Omental fat pad (tissue), 4 donors: ENCODE data around the gene PAX3. TPM values are rescaled to one million over a fixed set of nuclear protein-coding genes. Genes with fewer than 3 reads are reported as not detected.
"Not testable (repeated sequence)": the region's sequence is repeated elsewhere in the genome, so short reads cannot be mapped to it uniquely, and the experiment has no call there.

Experiments used
- ATAC-seq: fragments of 150-250 bp; one replicate; pipeline ENCODE4 v1.9.1; 2016; ENCODE audit warnings: mild to moderate bottlenecking, moderate library complexity; ENCODE audit not compliant: low FRiP score
- DNase-seq: peaks from one replicate; pipeline ENCODE4 v3.0.0-alpha.2; 2019; ENCODE audit warnings: low spot score
- total RNA-seq, 4 donors: library from RNA; depleted of rRNA; stranded (reverse); fragments of >200 nt; gene quantifications; one replicate each; pipeline ENCODE4 v1.1.0, GENCODE V29; 2016
- TF ChIP-seq, protein P1 (sequence below), 3 donors: fragments of 450-650 bp; IDR thresholded peaks; one replicate each; pipeline ENCODE4 v1.5.1; 2016 to 2017; ENCODE audit warnings: antibody characterized with exemption in 3 of 3, mild to moderate bottlenecking in 3 of 3, moderate library complexity in 2 of 3

PAX3 gene
- total RNA-seq, 4 donors from 2014 or later = not detected

DNA sequence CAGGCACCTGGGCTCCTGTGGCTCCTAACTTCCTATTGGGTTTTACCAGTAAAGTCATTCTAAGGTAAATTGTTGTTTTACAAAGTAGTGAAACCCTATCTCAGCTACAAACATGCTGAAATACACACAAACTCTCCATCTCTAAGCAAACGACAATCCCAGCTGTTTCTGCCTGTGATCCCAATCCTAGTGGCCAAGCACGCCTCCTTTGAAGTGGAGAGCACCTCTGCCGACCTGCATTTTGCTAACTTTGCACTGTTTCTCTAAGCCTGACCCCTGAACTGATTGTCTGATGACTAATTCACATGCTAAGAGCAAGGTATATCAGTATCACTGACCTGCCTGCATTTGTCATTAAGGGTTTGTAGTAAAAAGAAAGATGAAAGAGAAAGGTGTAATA is 124.3 kb downstream of the PAX3 start:
- ATAC-seq = no peak
- TF ChIP-seq, protein P1, sequence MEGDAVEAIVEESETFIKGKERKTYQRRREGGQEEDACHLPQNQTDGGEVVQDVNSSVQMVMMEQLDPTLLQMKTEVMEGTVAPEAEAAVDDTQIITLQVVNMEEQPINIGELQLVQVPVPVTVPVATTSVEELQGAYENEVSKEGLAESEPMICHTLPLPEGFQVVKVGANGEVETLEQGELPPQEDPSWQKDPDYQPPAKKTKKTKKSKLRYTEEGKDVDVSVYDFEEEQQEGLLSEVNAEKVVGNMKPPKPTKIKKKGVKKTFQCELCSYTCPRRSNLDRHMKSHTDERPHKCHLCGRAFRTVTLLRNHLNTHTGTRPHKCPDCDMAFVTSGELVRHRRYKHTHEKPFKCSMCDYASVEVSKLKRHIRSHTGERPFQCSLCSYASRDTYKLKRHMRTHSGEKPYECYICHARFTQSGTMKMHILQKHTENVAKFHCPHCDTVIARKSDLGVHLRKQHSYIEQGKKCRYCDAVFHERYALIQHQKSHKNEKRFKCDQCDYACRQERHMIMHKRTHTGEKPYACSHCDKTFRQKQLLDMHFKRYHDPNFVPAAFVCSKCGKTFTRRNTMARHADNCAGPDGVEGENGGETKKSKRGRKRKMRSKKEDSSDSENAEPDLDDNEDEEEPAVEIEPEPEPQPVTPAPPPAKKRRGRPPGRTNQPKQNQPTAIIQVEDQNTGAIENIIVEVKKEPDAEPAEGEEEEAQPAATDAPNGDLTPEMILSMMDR (IDR thresholded peaks at IDR 0.05) = no peak
- DNase-seq = no peak

DNA sequence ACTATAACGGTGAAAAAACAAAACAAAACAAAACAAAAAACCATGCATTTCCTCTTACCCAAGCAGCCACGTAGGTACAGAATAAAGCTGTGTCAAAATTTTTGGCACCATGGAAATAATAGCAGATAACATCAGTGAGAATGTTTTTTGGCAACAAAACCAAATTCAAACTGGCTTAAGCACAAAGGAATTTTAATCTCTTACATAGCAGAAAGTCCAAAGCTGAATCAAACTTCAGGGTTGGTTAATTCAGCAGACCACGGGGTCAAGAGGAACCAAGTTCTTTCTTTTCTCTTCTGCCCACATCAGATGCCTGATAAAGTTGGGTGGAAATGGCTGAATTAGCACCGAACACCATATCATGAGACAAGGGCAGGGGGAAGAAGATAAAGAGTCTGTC is 129.5 kb downstream of the PAX3 start:
- ATAC-seq (no peak), DNase-seq (no peak)
- TF ChIP-seq, protein P1 (IDR thresholded peaks at IDR 0.05) = no peak

DNA sequence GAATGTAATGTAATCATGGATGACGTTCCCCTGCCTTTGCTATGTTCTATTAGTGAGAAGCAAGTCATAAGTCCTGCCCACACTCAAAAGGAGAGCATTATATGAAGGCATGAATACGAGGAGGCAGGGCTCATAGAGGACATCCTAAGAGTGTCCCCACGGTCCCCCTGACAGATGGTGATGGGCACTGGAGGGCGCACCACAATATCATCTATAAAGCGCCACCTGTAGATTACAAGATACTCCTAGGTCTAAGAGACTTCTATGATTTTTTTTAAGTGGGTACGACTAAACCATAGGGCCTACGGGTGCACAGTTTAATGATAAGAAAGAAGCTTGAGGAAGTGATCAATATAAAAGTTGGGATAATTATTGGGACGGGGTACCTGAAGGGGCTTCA is 131.0 kb downstream of the PAX3 start:
- ATAC-seq = no peak
- TF ChIP-seq, protein P1 (IDR thresholded peaks at IDR 0.05) = no peak
- no peak for DNase-seq

DNA sequence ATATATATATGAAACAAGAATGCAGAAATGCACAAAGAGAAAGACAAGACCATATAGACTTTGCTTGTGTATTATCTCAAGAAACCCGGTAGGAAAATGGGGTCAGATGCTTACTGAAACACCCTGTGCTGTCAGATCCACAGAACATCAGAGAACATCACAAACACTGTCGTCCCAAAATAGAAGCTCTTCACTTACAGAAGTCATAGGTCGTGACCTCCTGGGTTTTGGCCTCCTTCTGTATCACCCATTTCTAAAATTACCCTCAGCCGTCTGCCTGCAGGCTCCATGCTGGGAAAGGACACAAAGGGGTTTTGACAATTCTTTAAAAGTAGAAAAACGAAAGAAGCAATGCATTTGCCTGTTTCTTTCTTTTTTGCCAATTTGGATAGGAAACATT is 137.9 kb downstream of the PAX3 start:
- ATAC-seq (no peak), DNase-seq (no peak)
- TF ChIP-seq, protein P1 (IDR thresholded peaks at IDR 0.05) = no peak

DNA sequence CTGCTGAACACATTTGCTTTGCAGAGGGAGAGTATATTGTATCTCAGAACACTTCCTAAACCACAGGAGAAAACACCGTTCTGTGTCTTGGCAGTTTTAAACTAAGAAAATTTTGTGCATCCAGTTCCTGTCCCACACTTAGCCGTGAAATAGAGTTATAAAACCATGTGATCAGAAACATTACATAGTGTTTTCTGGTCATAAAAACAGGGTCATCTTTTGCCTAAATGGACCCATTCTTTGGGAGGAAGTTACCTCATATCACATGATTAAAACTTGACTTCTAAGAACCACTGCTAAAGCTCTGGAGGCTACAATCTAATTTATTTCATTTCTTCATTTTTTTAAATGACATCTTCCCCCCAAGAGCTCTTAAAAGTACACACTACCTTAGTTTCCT is 138.7 kb downstream of the PAX3 start:
- TF ChIP-seq, protein P1 (IDR thresholded peaks at IDR 0.05) = no peak
- DNase-seq (no peak), ATAC-seq (no peak)

DNA sequence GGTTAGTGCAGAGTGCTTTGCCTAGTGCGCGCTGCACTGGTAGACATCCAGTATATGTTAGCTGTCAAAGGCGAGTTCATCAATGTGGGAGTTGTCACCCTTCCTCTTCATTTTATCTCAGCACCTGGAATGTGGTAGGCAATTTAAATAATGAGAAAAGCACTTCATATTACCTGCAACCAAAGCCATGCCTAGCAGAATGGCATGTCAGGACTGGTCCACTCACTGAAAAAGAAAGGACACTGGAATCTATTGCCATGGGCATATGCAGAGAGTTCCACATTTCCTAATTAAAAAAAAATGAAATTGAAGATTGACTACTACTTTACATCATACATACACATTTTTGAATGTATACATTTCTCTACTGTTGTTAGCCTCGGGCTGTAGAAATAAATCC is 139.6 kb downstream of the PAX3 start:
- TF ChIP-seq, protein P1 (IDR thresholded peaks at IDR 0.05) = no peak
- ATAC-seq (no peak), DNase-seq (no peak)

DNA sequence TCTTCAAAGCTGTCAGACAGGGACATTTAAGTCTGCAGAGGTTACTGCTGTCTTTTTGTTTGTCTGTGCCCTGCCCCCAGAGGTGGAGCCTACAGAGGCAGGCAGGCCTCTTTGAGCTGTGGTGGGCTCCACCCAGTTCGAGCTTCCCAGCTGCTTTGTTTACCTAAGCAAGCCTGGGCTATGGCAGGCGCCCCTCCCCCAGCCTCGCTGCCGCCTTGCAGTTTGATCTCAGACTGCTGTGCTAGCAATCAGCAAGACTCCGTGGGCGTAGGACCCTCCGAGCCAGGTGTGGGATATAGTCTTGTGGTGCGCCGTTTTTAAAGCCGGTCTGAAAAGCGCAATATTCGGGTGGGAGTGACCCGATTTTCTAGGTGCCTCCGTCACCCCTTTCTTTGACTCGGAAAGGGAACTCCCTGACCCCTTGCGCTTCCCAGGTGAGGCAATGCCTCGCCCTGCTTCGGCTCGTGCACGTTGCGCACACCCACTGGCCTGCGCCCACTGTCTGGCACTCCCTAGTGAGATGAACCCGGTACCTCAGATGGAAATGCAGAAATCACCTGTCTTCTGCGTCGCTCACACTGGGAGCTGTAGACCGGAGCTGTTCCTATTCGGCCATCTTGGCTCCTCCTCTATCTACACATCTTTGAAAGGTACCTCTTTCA is 143.7 kb downstream of the PAX3 start:
- ATAC-seq = not testable (repeated sequence)

More for the DNA sequence above, 143.7 kb downstream of the PAX3 start:
- not testable (repeated sequence) for DNase-seq

Other genes starting within 250 kb of the PAX3 start
- 10 to 100 TPM in 1 of 4 donors, 1 to 10 TPM in 2, under 1 TPM in 1; 0.63 to 15.3 (median 7.2) TPM for gene SGPP2, start 125.5 kb upstream of the PAX3 start, total RNA-seq